SU-DHL-6 (cell line): Measurements from ENCODE around the gene FLNA.

ENCODE experiments used
- CTCF ChIP-seq: fragments of 200-600 bp; sonication (generic); IDR thresholded peaks from one replicate; pipeline ENCODE4 v1.5.1; 2017; ENCODE audit warnings: antibody characterized with exemption, mild to moderate bottlenecking, low read length, moderate library complexity; ENCODE audit not compliant: insufficient read depth, poor library complexity, severe bottlenecking
- EZH2phosphoT487 ChIP-seq: fragments of 200-600 bp; sonication (generic), shearing (Covaris generic); conservative IDR thresholded peaks from 2 replicates; pipeline ENCODE4 v1.6.1; 2018; ENCODE audit warnings: mild to moderate bottlenecking, antibody characterized with exemption, low read length, moderate library complexity, mixed read lengths

GRCh38 chrX:154420402-154420756, 45.9 kb upstream of the FLNA start:
- TF ChIP-seq CTCF, result no peak
- TF ChIP-seq EZH2phosphoT487, result no peak
